ENCODE results near the gene CPD. TPM values are rescaled to one million over a fixed set of nuclear protein-coding genes. Genes with fewer than 3 reads are reported as not detected.

Gene CPD
- total and polyA plus RNA-seq, 7 donors: 3.9 to 99.5 (median 33.7) TPM

DNA sequence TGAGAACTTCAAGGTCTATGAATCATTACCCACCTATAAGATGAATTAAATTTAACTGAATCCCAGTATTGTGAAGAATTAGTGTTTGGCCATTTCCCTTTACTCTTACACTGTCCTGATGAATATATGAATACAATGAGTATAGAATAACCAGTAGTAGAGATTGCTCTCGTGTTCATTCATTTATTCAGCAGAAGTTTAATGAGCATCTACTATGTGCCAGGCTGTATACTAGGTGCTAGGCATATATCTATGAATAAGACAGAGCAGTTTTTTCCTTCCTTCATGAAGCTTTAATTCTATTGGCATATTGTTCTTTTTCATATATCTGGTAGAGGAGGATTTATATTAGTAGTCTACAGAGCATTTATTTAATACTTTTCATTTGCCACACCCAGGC lies 104.4 kb downstream of the CPD start:
- TF ChIP-seq POLR2AphosphoS5 (IDR thresholded peaks at IDR 0.05) (no peak), EP300 (IDR thresholded peaks at IDR 0.05) (no peak), POLR2A (IDR thresholded peaks at IDR 0.05) (no peak)
- TF ChIP-seq, protein P1, sequence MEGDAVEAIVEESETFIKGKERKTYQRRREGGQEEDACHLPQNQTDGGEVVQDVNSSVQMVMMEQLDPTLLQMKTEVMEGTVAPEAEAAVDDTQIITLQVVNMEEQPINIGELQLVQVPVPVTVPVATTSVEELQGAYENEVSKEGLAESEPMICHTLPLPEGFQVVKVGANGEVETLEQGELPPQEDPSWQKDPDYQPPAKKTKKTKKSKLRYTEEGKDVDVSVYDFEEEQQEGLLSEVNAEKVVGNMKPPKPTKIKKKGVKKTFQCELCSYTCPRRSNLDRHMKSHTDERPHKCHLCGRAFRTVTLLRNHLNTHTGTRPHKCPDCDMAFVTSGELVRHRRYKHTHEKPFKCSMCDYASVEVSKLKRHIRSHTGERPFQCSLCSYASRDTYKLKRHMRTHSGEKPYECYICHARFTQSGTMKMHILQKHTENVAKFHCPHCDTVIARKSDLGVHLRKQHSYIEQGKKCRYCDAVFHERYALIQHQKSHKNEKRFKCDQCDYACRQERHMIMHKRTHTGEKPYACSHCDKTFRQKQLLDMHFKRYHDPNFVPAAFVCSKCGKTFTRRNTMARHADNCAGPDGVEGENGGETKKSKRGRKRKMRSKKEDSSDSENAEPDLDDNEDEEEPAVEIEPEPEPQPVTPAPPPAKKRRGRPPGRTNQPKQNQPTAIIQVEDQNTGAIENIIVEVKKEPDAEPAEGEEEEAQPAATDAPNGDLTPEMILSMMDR (IDR thresholded peaks at IDR 0.05): no peak
- intact Hi-C loops (cut with DNase I): no loop called here

DNA sequence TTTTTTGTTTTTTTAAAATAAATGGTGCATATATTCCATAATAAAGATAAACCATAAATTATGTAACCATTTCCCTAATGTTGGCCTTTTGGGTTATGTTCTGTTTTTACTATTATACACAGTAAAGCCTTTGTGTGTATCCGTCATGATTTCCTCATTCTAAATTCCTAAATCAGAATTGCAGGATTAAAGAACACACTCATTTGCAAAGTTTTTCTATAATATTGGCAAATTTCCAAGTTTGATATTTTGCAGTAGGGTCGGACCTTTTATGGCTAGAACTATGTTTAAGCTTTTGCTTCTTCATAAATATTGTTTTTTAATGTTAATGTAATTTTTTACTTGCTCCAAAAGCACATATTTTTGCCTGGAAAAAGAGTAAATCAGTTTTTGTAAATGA lies 115.1 kb downstream of the CPD start:
- H3K9me3 ChIP-seq: no peaks in the 10 kb centered on the region
- 68 to 75% methylated on average over 2 of the region's 2 CpGs for WGBS, 2 donors
- intact Hi-C loops (cut with DNase I): no loop called here
- no peak overlapping the region for H3K4me3 ChIP-seq
- peaks cover 13 to 100% (median 54%) of the 10 kb centered on the region in 4 donors for H3K36me3 ChIP-seq
- no peaks in the 10 kb centered on the region for H3K4me1 ChIP-seq
- no peaks in the 10 kb centered on the region for H3K27me3 ChIP-seq
- TF ChIP-seq, protein P1 (IDR thresholded peaks at IDR 0.05): no peak
- TF ChIP-seq POLR2A (IDR thresholded peaks at IDR 0.05) (no peak), EP300 (IDR thresholded peaks at IDR 0.05) (no peak), POLR2AphosphoS5 (IDR thresholded peaks at IDR 0.05) (no peak)
- H3K27ac ChIP-seq: no peak overlapping the region
- no peak for DNase-seq

More for the DNA sequence above, 104.4 kb downstream of the CPD start:
- no peaks in the 10 kb centered on the region for H3K27me3 ChIP-seq
- peaks cover 16 to 88% (median 40%) of the 10 kb centered on the region in 4 donors for H3K36me3 ChIP-seq
- no peak overlapping the region for H3K4me3 ChIP-seq
- H3K27ac ChIP-seq: no peak overlapping the region
- no peak for DNase-seq
- WGBS, 2 donors: 97 to 100% methylated on average over 1 of the region's 1 CpG
- no peaks in the 10 kb centered on the region for H3K9me3 ChIP-seq
- peaks cover 0 to 11% (median 10%) of the 10 kb centered on the region in 4 donors for H3K4me1 ChIP-seq

DNA sequence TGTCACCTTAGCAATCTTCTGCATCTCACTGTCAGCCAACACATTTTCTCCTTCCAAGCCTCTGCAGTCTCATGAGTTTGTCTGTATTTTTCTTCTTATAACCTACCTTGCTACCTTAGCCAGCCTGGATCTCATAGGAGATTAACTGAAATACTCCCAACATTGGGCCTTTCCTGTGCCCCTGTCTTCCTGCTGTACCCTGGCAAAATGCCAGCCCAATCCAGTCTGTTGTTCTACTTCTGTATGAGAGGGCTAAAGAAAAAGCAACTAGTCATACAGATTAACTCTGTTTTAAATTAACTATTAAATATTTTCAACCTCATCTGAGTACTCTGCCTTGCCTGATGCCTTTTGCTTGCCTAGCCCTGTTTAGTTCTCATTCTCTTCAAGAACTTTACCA lies 116.9 kb downstream of the CPD start:
- TF ChIP-seq EP300 (IDR thresholded peaks at IDR 0.05) (no peak), POLR2A (IDR thresholded peaks at IDR 0.05) (no peak)
- TF ChIP-seq, protein P1 (IDR thresholded peaks at IDR 0.05): no peak
- Histone ChIP-seq H3K4me1 (no peaks in the 10 kb centered on the region), H3K36me3 (peaks cover 13 to 89% (median 44%) of the 10 kb centered on the region in 4 donors)

DNA sequence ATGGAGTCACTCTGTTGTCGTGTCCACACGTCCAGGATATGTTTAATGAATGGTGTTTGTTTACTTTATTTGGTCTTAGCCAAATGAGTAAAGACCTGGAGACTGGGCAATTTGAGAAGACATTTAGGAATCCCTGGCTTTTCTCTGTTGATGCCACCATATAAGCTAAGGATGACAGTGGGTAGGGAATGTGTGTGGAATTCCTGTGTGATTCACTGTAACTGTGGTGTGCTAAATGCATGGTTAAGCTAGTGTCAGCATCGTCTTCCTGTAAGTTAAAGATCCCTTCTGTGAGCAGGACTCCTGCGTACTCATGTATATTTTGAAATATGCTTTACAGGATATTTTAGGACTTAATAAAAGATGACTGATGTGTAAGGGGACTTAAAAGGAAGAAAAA lies 124.8 kb downstream of the CPD start:
- Histone ChIP-seq H3K27ac (no peak overlapping the region), H3K4me1 (no peaks in the 10 kb centered on the region), H3K4me3 (no peak overlapping the region), H3K27me3 (no peaks in the 10 kb centered on the region), H3K9me3 (no peaks in the 10 kb centered on the region), H3K36me3 (peaks cover 0 to 73% (median 12%) of the 10 kb centered on the region in 4 donors)
- intact Hi-C loops (cut with DNase I): no loop called here
- 85 to 86% methylated on average over 4 of the region's 4 CpGs for WGBS, 2 donors
- TF ChIP-seq EP300 (IDR thresholded peaks at IDR 0.05) (no peak), POLR2A (IDR thresholded peaks at IDR 0.05) (no peak), POLR2AphosphoS5 (IDR thresholded peaks at IDR 0.05) (no peak)
- TF ChIP-seq, protein P1 (IDR thresholded peaks at IDR 0.05): no peak
- DNase-seq: no peak

More for the DNA sequence above, 116.9 kb downstream of the CPD start:
- H3K9me3 ChIP-seq: no peaks in the 10 kb centered on the region
- DNase-seq: no peak
- H3K4me3 ChIP-seq: no peak overlapping the region
- no peak overlapping the region for H3K27ac ChIP-seq
- no peaks in the 10 kb centered on the region for H3K27me3 ChIP-seq
- intact Hi-C loops (cut with DNase I): no loop called here

DNA sequence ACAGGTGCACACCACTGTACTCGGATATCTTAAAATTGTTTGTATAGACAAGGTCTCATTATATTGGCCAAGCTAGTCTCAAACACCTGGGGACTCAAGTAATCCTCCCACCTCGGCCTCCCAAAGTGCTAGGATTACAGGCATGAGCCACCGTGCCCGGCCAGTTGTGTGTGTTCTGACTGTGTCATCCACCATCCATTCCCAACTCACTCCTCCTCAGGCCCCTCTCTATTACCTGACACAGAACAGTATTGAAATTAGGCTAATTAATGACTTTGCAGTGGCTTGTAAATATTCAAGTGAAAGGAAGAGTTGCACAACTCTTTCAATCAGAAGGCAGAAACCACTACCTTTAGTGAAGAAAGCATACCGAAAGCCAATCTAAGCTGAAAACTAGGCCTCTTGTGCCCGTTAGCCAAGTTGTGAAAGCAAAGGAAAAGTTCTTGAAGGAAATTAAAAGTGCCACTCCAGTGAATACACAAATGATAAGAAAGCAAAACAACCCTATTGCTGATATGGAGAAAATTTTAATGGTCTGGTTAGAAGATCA lies 127.2 kb downstream of the CPD start:
- TF ChIP-seq EP300 (IDR thresholded peaks at IDR 0.05) (no peak), POLR2AphosphoS5 (IDR thresholded peaks at IDR 0.05) (no peak), POLR2A (IDR thresholded peaks at IDR 0.05) (no peak)
- TF ChIP-seq, protein P1 (IDR thresholded peaks at IDR 0.05): no peak
- DNase-seq: no peak
- H3K4me3 ChIP-seq: no peak overlapping the region
- no peaks in the 10 kb centered on the region for H3K9me3 ChIP-seq
- no peaks in the 10 kb centered on the region for H3K27me3 ChIP-seq
- WGBS, 2 donors: 92 to 96% methylated on average over 6 of the region's 6 CpGs
- peaks cover 0 to 63% (median 12%) of the 10 kb centered on the region in 4 donors for H3K36me3 ChIP-seq
- H3K4me1 ChIP-seq: no peaks in the 10 kb centered on the region
- intact Hi-C loops (cut with DNase I): no loop called here
- H3K27ac ChIP-seq: no peak overlapping the region

All from sigmoid colon (tissue), 7 donors.